Glutamatergic neuron (in vitro differentiated cells): ENCODE results near the gene HTT. TPM values are rescaled to one million over a fixed set of nuclear protein-coding genes. Genes with fewer than 3 reads are reported as not detected.
A peak's percentile ranks its signal among the peaks of the same experiment; 100 is the strongest.

ENCODE experiments used
- DNase-seq: peaks from one replicate; pipeline ENCODE4 v3.0.0; 2022
- H3K27ac Mint-ChIP-seq: one replicate; pipeline ENCODE4 v1.8.0; 2020; ENCODE audit warnings: mild to moderate bottlenecking, mixed read lengths, inconsistent platforms; ENCODE audit not compliant: unreplicated experiment
- H3K27me3 Mint-ChIP-seq: one replicate; pipeline ENCODE4 v1.8.0; 2020; ENCODE audit warnings: mild to moderate bottlenecking, moderate library complexity, mixed read lengths, inconsistent platforms; ENCODE audit not compliant: unreplicated experiment
- H3K36me3 Mint-ChIP-seq: one replicate; pipeline ENCODE4 v1.8.0; 2020; ENCODE audit warnings: mild to moderate bottlenecking, mixed read lengths, inconsistent platforms; ENCODE audit not compliant: unreplicated experiment
- H3K4me1 Mint-ChIP-seq: one replicate; pipeline ENCODE4 v1.8.0; 2020; ENCODE audit warnings: mild to moderate bottlenecking, low read depth, mixed read lengths, inconsistent platforms; ENCODE audit not compliant: unreplicated experiment
- H3K4me3 Mint-ChIP-seq: one replicate; pipeline ENCODE4 v1.8.0; 2020; ENCODE audit warnings: mild to moderate bottlenecking, mixed read lengths, inconsistent platforms; ENCODE audit not compliant: unreplicated experiment
- H3K9me3 Mint-ChIP-seq: one replicate; pipeline ENCODE4 v1.8.0; 2020; ENCODE audit warnings: mild to moderate bottlenecking, moderate library complexity, mixed read lengths, inconsistent platforms; ENCODE audit not compliant: unreplicated experiment
- total RNA-seq: library from RNA; stranded (reverse); fragmentation: NEBNext Ultra II Directional; extraction: Animal tissue kit (Norgen Biotek cat#: 25700); gene quantifications from one replicate; pipeline ENCODE4 v1.2.1, GENCODE V29; 2021; ENCODE audit not compliant: unreplicated experiment
- TF ChIP-seq, protein P1 (sequence below): fragments of 200-600 bp; sonication (generic); IDR thresholded peaks from one replicate; pipeline ENCODE4 v1.5.0; 2021; ENCODE audit not compliant: partially characterized antibody, unreplicated experiment

Gene HTT
- total RNA-seq, 1 donor from 2014 or later, result 107 TPM

DNA sequence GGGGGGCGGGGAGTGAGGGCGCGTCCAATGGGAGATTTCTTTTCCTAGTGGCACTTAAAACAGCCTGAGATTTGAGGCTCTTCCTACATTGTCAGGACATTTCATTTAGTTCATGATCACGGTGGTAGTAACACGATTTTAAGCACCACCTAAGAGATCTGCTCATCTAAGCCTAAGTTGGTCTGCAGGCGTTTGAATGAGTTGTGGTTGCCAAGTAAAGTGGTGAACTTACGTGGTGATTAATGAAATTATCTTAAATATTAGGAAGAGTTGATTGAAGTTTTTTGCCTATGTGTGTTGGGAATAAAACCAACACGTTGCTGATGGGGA, 1.1 kb downstream of the HTT start:
- Mint-ChIP-seq H3K9me3 (peaks cover 7% of the 10 kb centered on the region), H3K27ac (peak overlapping the region; percentile 96), H3K36me3 (no peaks in the 10 kb centered on the region), H3K4me3 (peak overlapping the region; percentile 91), H3K4me1 (peaks cover 12% of the 10 kb centered on the region), H3K27me3 (peaks cover 7% of the 10 kb centered on the region)
- TF ChIP-seq, protein P1, sequence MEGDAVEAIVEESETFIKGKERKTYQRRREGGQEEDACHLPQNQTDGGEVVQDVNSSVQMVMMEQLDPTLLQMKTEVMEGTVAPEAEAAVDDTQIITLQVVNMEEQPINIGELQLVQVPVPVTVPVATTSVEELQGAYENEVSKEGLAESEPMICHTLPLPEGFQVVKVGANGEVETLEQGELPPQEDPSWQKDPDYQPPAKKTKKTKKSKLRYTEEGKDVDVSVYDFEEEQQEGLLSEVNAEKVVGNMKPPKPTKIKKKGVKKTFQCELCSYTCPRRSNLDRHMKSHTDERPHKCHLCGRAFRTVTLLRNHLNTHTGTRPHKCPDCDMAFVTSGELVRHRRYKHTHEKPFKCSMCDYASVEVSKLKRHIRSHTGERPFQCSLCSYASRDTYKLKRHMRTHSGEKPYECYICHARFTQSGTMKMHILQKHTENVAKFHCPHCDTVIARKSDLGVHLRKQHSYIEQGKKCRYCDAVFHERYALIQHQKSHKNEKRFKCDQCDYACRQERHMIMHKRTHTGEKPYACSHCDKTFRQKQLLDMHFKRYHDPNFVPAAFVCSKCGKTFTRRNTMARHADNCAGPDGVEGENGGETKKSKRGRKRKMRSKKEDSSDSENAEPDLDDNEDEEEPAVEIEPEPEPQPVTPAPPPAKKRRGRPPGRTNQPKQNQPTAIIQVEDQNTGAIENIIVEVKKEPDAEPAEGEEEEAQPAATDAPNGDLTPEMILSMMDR, result no peak
- no peak for DNase-seq

DNA sequence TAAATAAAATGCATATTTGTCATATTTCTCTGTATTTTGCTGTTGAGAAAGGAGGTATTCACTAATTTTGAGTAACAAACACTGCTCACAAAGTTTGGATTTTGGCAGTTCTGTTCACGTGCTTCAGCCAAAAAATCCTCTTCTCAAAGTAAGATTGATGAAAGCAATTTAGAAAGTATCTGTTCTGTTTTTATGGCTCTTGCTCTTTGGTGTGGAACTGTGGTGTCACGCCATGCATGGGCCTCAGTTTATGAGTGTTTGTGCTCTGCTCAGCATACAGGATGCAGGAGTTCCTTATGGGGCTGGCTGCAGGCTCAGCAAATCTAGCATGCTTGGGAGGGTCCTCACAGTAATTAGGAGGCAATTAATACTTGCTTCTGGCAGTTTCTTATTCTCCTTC, 3.3 kb downstream of the HTT start:
- H3K27me3 Mint-ChIP-seq, result peaks cover 3% of the 10 kb centered on the region
- H3K4me1 Mint-ChIP-seq, result peaks cover 12% of the 10 kb centered on the region
- H3K9me3 Mint-ChIP-seq, result peaks cover 5% of the 10 kb centered on the region
- no peaks in the 10 kb centered on the region for H3K36me3 Mint-ChIP-seq
- H3K4me3 Mint-ChIP-seq, result no peak overlapping the region
- TF ChIP-seq, protein P1, result no peak
- peak overlapping the region; percentile 48 for H3K27ac Mint-ChIP-seq
- no peak for DNase-seq

DNA sequence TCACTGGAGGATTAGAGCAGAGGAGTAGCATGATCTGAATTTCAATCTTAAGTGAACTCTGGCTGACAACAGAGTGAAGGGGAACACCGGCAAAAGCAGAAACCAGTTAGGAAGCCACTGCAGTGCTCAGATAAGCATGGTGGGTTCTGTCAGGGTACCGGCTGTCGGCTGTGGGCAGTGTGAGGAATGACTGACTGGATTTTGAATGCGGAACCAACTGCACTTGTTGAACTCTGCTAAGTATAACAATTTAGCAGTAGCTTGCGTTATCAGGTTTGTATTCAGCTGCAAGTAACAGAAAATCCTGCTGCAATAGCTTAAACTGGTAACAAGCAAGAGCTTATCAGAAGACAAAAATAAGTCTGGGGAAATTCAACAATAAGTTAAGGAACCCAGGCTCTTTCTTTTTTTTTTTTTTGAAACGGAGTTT, 5.2 kb downstream of the HTT start:
- H3K9me3 Mint-ChIP-seq, result peaks cover 5% of the 10 kb centered on the region
- H3K27me3 Mint-ChIP-seq, result peaks cover 6% of the 10 kb centered on the region
- no peaks in the 10 kb centered on the region for H3K36me3 Mint-ChIP-seq
- peaks cover 14% of the 10 kb centered on the region for H3K4me1 Mint-ChIP-seq
- TF ChIP-seq, protein P1, result no peak
- no peak overlapping the region for H3K4me3 Mint-ChIP-seq
- no peak overlapping the region for H3K27ac Mint-ChIP-seq
- DNase-seq, result no peak

DNA sequence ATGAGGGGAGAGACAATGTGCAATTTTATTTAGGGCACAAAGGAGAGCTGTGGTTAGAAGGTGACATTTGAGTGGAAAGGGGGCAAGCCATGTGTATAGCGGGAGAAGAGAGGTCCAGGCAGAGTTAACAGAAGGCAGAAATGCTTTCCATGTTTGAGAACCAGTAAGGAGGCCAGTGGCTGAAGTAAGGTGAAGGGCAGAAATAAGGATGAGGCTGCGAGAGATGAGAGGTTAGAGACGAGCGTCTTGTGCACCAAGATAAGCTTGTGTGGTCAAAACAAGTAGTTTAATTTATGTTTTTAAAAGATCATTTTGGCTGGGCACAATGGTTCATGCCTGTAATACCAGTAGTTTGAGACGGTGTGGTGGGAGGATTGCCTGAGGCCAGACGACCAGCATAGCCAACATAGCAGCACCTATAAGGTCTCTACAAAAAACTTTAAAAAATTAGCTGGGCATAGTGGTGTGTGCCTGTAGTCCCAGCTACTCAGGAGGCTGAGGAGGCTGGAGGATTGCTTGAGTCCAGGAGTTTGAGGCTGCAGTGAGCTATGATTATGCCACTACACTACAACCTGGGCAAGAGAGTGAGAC, 8.5 kb downstream of the HTT start:
- Mint-ChIP-seq H3K27me3 (peaks cover 3% of the 10 kb centered on the region), H3K4me1 (peaks cover 4% of the 10 kb centered on the region), H3K9me3 (no peaks in the 10 kb centered on the region), H3K27ac (no peak overlapping the region), H3K36me3 (no peaks in the 10 kb centered on the region), H3K4me3 (no peak overlapping the region)
- no peak for DNase-seq
- TF ChIP-seq, protein P1, result no peak

DNA sequence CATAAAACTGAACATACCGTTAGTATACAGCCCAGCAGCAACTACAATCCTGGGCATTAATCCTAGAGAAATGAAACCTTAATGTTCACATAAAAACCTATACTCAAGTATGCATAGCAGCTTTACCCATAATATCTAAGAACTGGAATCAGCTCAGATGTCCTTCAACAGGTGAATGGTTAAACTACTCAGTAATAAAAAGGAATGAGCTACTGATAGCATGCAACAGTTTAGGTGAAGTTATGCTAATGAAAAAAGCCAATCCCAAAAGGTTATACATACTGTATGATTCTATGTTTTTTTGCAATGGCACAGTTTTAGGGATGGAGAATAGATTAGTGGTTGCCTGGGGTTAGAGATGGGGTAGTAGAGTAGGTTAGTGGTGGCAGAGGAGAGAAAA, 9.3 kb downstream of the HTT start:
- peaks cover 2% of the 10 kb centered on the region for H3K4me1 Mint-ChIP-seq
- TF ChIP-seq, protein P1, result no peak
- no peaks in the 10 kb centered on the region for H3K9me3 Mint-ChIP-seq
- no peak overlapping the region for H3K27ac Mint-ChIP-seq
- H3K36me3 Mint-ChIP-seq, result no peaks in the 10 kb centered on the region
- no peak overlapping the region for H3K4me3 Mint-ChIP-seq
- no peak for DNase-seq
- H3K27me3 Mint-ChIP-seq, result peaks cover 3% of the 10 kb centered on the region
